Brain microvascular endothelial cell (primary cell): ENCODE results near the gene UNC5B.

Experiments
- DNase-seq: peaks from one replicate; pipeline ENCODE4 v3.0.0-alpha.2; 2020
- H3K27ac ChIP-seq: fragments of 250-450 bp; sonication (Bioruptor Pico); 2 replicates; pipeline ENCODE4 v1.5.1; 2020; ENCODE audit warnings: mild to moderate bottlenecking, moderate library complexity
- H3K27me3 ChIP-seq: fragments of 250-450 bp; sonication (Bioruptor Pico); replicated peaks from 2 replicates; pipeline ENCODE4 v1.5.1; 2020; ENCODE audit warnings: mild to moderate bottlenecking
- H3K36me3 ChIP-seq: fragments of 250-450 bp; sonication (Bioruptor Pico); replicated peaks from 2 replicates; pipeline ENCODE4 v1.5.1; 2020; ENCODE audit warnings: mild to moderate bottlenecking
- H3K4me3 ChIP-seq: 2 replicates; pipeline ENCODE4 v1.5.1; 2011; ENCODE audit warnings: low read depth, mild to moderate bottlenecking, control low read depth, low read length, moderate library complexity
- CTCF ChIP-seq: IDR thresholded peaks from 2 replicates; pipeline ENCODE4 v1.5.1; 2011; ENCODE audit warnings: low read depth, mild to moderate bottlenecking, moderate library complexity, low read length, control low read depth, inconsistent platforms; ENCODE audit errors: missing control alignments
- in situ Hi-C: cut with HindIII; loops from 2 replicates; pipeline ENCODE4 v1.10.0; 2017; ENCODE audit warnings: low sequenced_read_pairs, low pct_ligation_motif_present

The UNC5B gene

GRCh38 chr10:71290806-71291527 lies 78.6 kb downstream of the UNC5B start:
- no peaks in the 10 kb centered on the region for H3K36me3 ChIP-seq
- H3K4me3 ChIP-seq = no peak overlapping the region
- TF ChIP-seq CTCF = no peak
- no peak overlapping the region for H3K27ac ChIP-seq
- no peak for DNase-seq
- no peaks in the 10 kb centered on the region for H3K27me3 ChIP-seq
- in situ Hi-C loops = no loop called here

GRCh38 chr10:71291528-71291900 lies 79.1 kb downstream of the UNC5B start:
- no peak for TF ChIP-seq CTCF
- Histone ChIP-seq H3K27me3 (no peaks in the 10 kb centered on the region), H3K36me3 (no peaks in the 10 kb centered on the region), H3K27ac (no peak overlapping the region), H3K4me3 (no peak overlapping the region)
- in situ Hi-C loops = no loop called here
- DNase-seq = no peak

GRCh38 chr10:71292624-71293445 lies 80.5 kb downstream of the UNC5B start:
- TF ChIP-seq CTCF = no peak
- Histone ChIP-seq H3K36me3 (no peaks in the 10 kb centered on the region), H3K4me3 (no peak overlapping the region), H3K27ac (no peak overlapping the region), H3K27me3 (no peaks in the 10 kb centered on the region)
- in situ Hi-C loops = no loop called here
- no peak for DNase-seq

GRCh38 chr10:71293446-71294084 lies 81.2 kb downstream of the UNC5B start:
- TF ChIP-seq CTCF = no peak

GRCh38 chr10:71294091-71294561 lies 81.8 kb downstream of the UNC5B start:
- Histone ChIP-seq H3K4me3 (no peak overlapping the region), H3K27me3 (no peaks in the 10 kb centered on the region), H3K27ac (no peak overlapping the region), H3K36me3 (no peaks in the 10 kb centered on the region)
- DNase-seq = no peak
- no peak for TF ChIP-seq CTCF
- in situ Hi-C loops = no loop called here

More at GRCh38 chr10:71293446-71294084, 81.2 kb downstream of the UNC5B start:
- in situ Hi-C loops = no loop called here
- no peak overlapping the region for H3K4me3 ChIP-seq
- no peaks in the 10 kb centered on the region for H3K27me3 ChIP-seq
- H3K27ac ChIP-seq = no peak overlapping the region
- no peaks in the 10 kb centered on the region for H3K36me3 ChIP-seq
- DNase-seq = no peak
